Activated T-cell treated with anti-CD3 and anti-CD28 coated beads, Interleukin-2, amount 50 U/mL, for 72 hours (primary cell): ENCODE measurements around the gene METAP1. TPM values are rescaled to one million over a fixed set of nuclear protein-coding genes. Genes with fewer than 3 reads are reported as not detected.
"Not testable (repeated sequence)": the region's sequence is repeated elsewhere in the genome, so short reads cannot be mapped to it uniquely, and the experiment has no call there.

Source experiments
- ATAC-seq, 2 donors: fragments of 150-1000 bp; cut with Tn5 transposase; replicated peaks in 1 of 2; 2 replicates each; pipeline ENCODE4 v1.10.0; 2021; ENCODE audit warnings: moderate library complexity in 2 of 2, mild to moderate bottlenecking in 1 of 2
- DNase-seq, 2 donors: peaks; one replicate each; pipeline ENCODE4 v3.0.0; 2021 to 2022; ENCODE audit warnings: mixed read lengths in 1 of 2
- H3K27ac Mint-ChIP-seq: one replicate; pipeline ENCODE4 v1.8.0; 2022; ENCODE audit warnings: mild to moderate bottlenecking, moderate library complexity, mixed read lengths
- H3K27me3 Mint-ChIP-seq: one replicate; pipeline ENCODE4 v1.8.0; 2022; ENCODE audit warnings: low read depth, mixed read lengths
- H3K36me3 Mint-ChIP-seq, 2 donors: one replicate each; pipeline ENCODE4 v1.8.0; 2022; ENCODE audit warnings: mixed read lengths in 2 of 2, mild to moderate bottlenecking in 1 of 2; ENCODE audit not compliant: insufficient read depth in 2 of 2
- H3K4me1 Mint-ChIP-seq: one replicate; pipeline ENCODE4 v1.8.0; 2022; ENCODE audit warnings: low read depth, mixed read lengths
- H3K4me3 Mint-ChIP-seq, 2 donors: one replicate each; pipeline ENCODE4 v1.8.0; 2022; ENCODE audit warnings: mild to moderate bottlenecking in 2 of 2, mixed read lengths in 2 of 2, moderate library complexity in 2 of 2
- H3K9me3 Mint-ChIP-seq, 2 donors: one replicate each; pipeline ENCODE4 v1.8.0; 2022; ENCODE audit warnings: mixed read lengths in 2 of 2
- total RNA-seq, 2 donors: library from RNA; stranded (reverse); gene quantifications; one replicate each; pipeline ENCODE4 v1.2.3, GENCODE V29; 2022

Gene METAP1
- total RNA-seq, 2 donors from 2014 or later: 44.5 to 54.0 TPM

GRCh38 chr4:99013402-99013843 is 17.9 kb downstream of the METAP1 start:
- ATAC-seq (no peak), DNase-seq (no peak)
- H3K9me3 Mint-ChIP-seq: peaks cover 4 to 9% of the 10 kb centered on the region in 2 donors
- H3K27me3 Mint-ChIP-seq: no peaks in the 10 kb centered on the region
- H3K4me3 Mint-ChIP-seq: no peak overlapping the region
- no peak overlapping the region for H3K27ac Mint-ChIP-seq
- H3K36me3 Mint-ChIP-seq: peaks cover 10 to 28% of the 10 kb centered on the region in 2 donors
- H3K4me1 Mint-ChIP-seq: no peaks in the 10 kb centered on the region

DNA sequence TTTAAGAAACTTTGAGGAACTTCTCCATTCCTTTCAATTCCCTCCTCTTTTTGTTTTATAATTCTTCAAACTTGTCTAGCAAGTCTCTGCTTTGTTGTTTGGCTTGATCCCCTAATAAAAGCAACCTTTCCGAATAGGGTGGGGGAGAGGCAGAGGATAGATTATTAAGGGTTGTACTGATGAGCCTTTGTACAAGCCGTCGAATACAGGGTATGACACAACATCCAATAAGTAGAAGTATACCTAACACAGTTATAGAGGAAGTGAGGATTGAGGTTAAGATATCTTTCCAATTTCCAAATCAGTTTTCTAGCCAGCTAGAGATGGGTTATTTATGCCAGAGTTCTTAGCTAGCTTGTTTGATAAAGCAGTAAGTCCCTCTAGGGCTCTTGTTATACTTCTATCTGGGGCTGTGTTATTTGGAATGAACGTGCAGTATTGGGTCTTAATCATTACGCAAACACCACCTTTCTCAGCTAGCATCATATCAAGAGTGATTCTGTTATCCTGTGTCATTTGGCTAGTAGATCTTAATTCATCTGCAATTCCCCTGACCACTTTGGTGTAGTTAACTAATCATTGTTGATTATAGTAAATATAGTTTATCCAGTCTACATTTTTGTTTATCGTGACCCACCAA is 18.5 kb downstream of the METAP1 start:
- Mint-ChIP-seq H3K4me3 (no peak overlapping the region), H3K27me3 (no peaks in the 10 kb centered on the region), H3K4me1 (no peaks in the 10 kb centered on the region), H3K27ac (no peak overlapping the region), H3K36me3 (peaks cover 10 to 27% of the 10 kb centered on the region in 2 donors), H3K9me3 (peaks cover 4 to 9% of the 10 kb centered on the region in 2 donors)
- ATAC-seq (peak in 1 of 2 donors; percentile 45), DNase-seq (no peak)

DNA sequence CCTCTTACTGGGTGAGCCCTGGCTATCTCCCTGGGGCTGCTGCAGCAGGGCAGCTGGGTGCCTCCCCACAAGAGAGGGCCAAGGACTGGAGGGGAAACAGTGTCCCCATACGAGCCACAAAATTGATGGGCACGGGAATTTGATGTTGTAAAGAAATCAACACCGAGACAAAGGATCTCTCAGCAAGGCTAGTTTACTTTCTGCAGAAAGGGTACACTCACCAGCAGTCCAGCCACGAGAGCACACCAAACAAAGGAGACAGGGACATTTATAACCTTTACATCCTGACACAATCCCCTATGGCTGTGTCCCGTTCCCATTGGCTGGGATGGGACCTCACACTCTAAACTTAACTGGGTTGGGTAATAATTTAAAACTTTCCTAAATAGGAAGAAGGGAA is 25.9 kb downstream of the METAP1 start:
- H3K4me1 Mint-ChIP-seq: peaks cover 29% of the 10 kb centered on the region

GRCh38 chr4:99022566-99022965 is 27.0 kb downstream of the METAP1 start:
- Mint-ChIP-seq H3K4me1 (peaks cover 40% of the 10 kb centered on the region), H3K9me3 (peaks cover 9 to 16% of the 10 kb centered on the region in 2 donors), H3K27ac (no peak overlapping the region), H3K4me3 (no peak overlapping the region), H3K36me3 (peaks cover 17 to 21% of the 10 kb centered on the region in 2 donors), H3K27me3 (no peaks in the 10 kb centered on the region)
- DNase-seq (no peak), ATAC-seq (no peak)

More for the DNA sequence above, 25.9 kb downstream of the METAP1 start:
- no peak overlapping the region for H3K27ac Mint-ChIP-seq
- peaks cover 9 to 16% of the 10 kb centered on the region in 2 donors for H3K9me3 Mint-ChIP-seq
- no peak overlapping the region for H3K4me3 Mint-ChIP-seq
- no peak for DNase-seq
- no peaks in the 10 kb centered on the region for H3K27me3 Mint-ChIP-seq
- no peak for ATAC-seq
- H3K36me3 Mint-ChIP-seq: peaks cover 17 to 21% of the 10 kb centered on the region in 2 donors

GRCh38 chr4:99023800-99024251 is 28.3 kb downstream of the METAP1 start:
- H3K27ac Mint-ChIP-seq, DNase-seq, H3K4me3 Mint-ChIP-seq, H3K27me3 Mint-ChIP-seq, ATAC-seq: not testable (repeated sequence)
- H3K4me1 Mint-ChIP-seq: peaks cover 47% of the 10 kb centered on the region
- peaks cover 9 to 16% of the 10 kb centered on the region in 2 donors for H3K9me3 Mint-ChIP-seq
- H3K36me3 Mint-ChIP-seq: peaks cover 17 to 21% of the 10 kb centered on the region in 2 donors

GRCh38 chr4:99024481-99025275 is 29.2 kb downstream of the METAP1 start:
- peaks cover 12 to 19% of the 10 kb centered on the region in 2 donors for H3K36me3 Mint-ChIP-seq
- DNase-seq (no peak), ATAC-seq (no peak)
- H3K27me3 Mint-ChIP-seq: no peaks in the 10 kb centered on the region
- H3K4me3 Mint-ChIP-seq: no peak overlapping the region
- H3K9me3 Mint-ChIP-seq: peaks cover 7 to 12% of the 10 kb centered on the region in 2 donors
- peaks cover 54% of the 10 kb centered on the region for H3K4me1 Mint-ChIP-seq
- H3K27ac Mint-ChIP-seq: peak overlapping the region; percentile 58

DNA sequence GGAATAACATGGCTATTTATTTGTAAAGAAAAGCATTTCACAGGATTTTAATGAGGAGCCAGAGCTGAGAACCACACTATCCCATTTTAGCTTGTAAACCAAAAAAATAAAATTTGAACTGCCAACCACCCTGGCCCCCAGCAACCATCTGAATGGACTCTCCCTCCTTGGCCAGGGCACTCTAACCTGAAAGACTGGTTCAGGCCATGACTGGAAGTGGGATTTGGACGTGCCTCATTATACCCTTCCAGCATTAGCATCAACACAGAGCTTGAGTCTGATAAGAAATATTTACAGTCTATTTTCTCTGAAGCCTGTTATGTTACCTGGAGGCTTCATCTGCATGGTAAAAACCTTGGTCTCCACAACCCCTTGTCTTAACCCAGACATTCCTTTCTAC is 30.0 kb downstream of the METAP1 start:
- Mint-ChIP-seq H3K36me3 (peaks cover 12 to 14% of the 10 kb centered on the region in 2 donors), H3K27ac (no peak overlapping the region), H3K4me1 (peaks cover 59% of the 10 kb centered on the region), H3K9me3 (peaks cover 5 to 12% of the 10 kb centered on the region in 2 donors), H3K27me3 (no peaks in the 10 kb centered on the region), H3K4me3 (no peak overlapping the region)
- DNase-seq: no peak
- ATAC-seq: no peak

- H3K4me1 Mint-ChIP-seq: peaks cover 61% of the 10 kb centered on the region
- no peak overlapping the region for H3K4me3 Mint-ChIP-seq
- peaks cover 2 to 6% of the 10 kb centered on the region in 2 donors for H3K36me3 Mint-ChIP-seq
- DNase-seq: no peak
- peaks cover 0 to 1% of the 10 kb centered on the region in 2 donors for H3K9me3 Mint-ChIP-seq
- ATAC-seq: no peak
- peak overlapping the region; percentile 38 for H3K27ac Mint-ChIP-seq
- H3K27me3 Mint-ChIP-seq: no peaks in the 10 kb centered on the region
These were observed 31.8 kb downstream of the METAP1 start for GRCh38 chr4:99027304-99027703.

GRCh38 chr4:99028187-99028586 is 32.7 kb downstream of the METAP1 start:
- peaks cover 57% of the 10 kb centered on the region for H3K4me1 Mint-ChIP-seq
- H3K36me3 Mint-ChIP-seq: peaks cover 0 to 6% of the 10 kb centered on the region in 2 donors
- H3K4me3 Mint-ChIP-seq: no peak overlapping the region
- H3K9me3 Mint-ChIP-seq: peaks cover 0 to 1% of the 10 kb centered on the region in 2 donors
- H3K27me3 Mint-ChIP-seq: no peaks in the 10 kb centered on the region
- no peak overlapping the region for H3K27ac Mint-ChIP-seq
- ATAC-seq (peak in 1 of 2 donors; percentile 81), DNase-seq (no peak)

GRCh38 chr4:99029018-99029735 is 33.7 kb downstream of the METAP1 start:
- H3K4me1 Mint-ChIP-seq: peaks cover 53% of the 10 kb centered on the region
- DNase-seq (no peak), ATAC-seq (peak in 1 of 2 donors; percentile 78)
- H3K4me3 Mint-ChIP-seq: peak overlapping the region in 1 of 2 donors; percentile 36
- H3K27me3 Mint-ChIP-seq: no peaks in the 10 kb centered on the region
- H3K9me3 Mint-ChIP-seq: peaks cover 0 to 1% of the 10 kb centered on the region in 2 donors
- peak overlapping the region; percentile 44 for H3K27ac Mint-ChIP-seq
- H3K36me3 Mint-ChIP-seq: peaks cover 3 to 12% of the 10 kb centered on the region in 2 donors

DNA sequence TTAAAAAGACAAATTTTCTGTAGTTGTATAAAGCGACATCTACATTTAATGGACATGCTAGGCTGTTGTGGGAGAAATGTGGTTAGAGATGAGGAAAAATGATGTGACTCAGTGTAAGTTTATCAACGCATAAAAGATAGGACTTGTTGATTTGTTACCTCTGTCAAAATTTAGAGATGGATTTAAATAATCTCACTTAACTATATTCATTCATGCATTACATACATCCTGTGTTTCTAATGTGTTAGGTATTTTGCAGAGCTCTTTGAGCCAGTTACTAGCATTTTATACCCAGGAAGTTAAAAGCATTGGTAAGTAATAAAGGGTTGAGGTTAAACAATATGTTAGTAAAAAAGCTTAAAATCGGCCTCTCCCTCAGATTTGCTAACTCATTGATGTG is 34.3 kb downstream of the METAP1 start:
- peak overlapping the region; percentile 44 for H3K27ac Mint-ChIP-seq
- H3K36me3 Mint-ChIP-seq: peaks cover 4 to 15% of the 10 kb centered on the region in 2 donors
- no peak overlapping the region for H3K4me3 Mint-ChIP-seq
- no peak for ATAC-seq
- no peaks in the 10 kb centered on the region for H3K27me3 Mint-ChIP-seq
- DNase-seq: no peak
- H3K9me3 Mint-ChIP-seq: peaks cover 0 to 1% of the 10 kb centered on the region in 2 donors
- H3K4me1 Mint-ChIP-seq: peaks cover 47% of the 10 kb centered on the region

DNA sequence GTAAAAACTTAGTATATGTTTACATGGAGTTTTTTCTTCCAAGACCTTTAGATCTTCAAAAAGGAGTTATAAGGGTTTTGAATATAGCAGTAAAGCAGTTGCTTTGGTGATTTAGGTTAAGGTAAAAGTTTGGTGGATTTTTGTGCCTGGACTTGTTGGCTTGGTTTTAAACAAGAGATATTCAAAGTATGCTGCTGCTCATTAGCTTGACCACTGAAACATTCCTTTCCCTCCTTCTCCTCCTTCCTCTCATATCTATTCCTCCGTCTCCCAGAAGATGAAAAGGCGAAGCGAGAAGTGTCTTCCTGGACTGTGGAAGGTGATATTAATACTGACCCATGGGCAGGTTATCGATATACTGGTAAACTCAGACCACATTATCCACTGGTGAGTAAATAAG is 38.4 kb downstream of the METAP1 start:
- peaks cover 21% of the 10 kb centered on the region for H3K4me1 Mint-ChIP-seq
- peaks cover 6 to 45% of the 10 kb centered on the region in 2 donors for H3K36me3 Mint-ChIP-seq
- H3K27ac Mint-ChIP-seq: no peak overlapping the region
- H3K27me3 Mint-ChIP-seq: no peaks in the 10 kb centered on the region
- ATAC-seq (no peak), DNase-seq (no peak)
- no peak overlapping the region for H3K4me3 Mint-ChIP-seq
- no peaks in the 10 kb centered on the region for H3K9me3 Mint-ChIP-seq

- no peaks in the 10 kb centered on the region for H3K9me3 Mint-ChIP-seq
- no peak for DNase-seq
- H3K36me3 Mint-ChIP-seq: peaks cover 9 to 50% of the 10 kb centered on the region in 2 donors
- H3K27me3 Mint-ChIP-seq: no peaks in the 10 kb centered on the region
- H3K4me3 Mint-ChIP-seq: no peak overlapping the region
- H3K4me1 Mint-ChIP-seq: peaks cover 19% of the 10 kb centered on the region
- H3K27ac Mint-ChIP-seq: no peak overlapping the region
- no peak for ATAC-seq
These were observed 42.7 kb downstream of the METAP1 start for GRCh38 chr4:99038213-99038612.
